ENCODE measurements around the gene TM9SF2.

The TM9SF2 gene

DNA sequence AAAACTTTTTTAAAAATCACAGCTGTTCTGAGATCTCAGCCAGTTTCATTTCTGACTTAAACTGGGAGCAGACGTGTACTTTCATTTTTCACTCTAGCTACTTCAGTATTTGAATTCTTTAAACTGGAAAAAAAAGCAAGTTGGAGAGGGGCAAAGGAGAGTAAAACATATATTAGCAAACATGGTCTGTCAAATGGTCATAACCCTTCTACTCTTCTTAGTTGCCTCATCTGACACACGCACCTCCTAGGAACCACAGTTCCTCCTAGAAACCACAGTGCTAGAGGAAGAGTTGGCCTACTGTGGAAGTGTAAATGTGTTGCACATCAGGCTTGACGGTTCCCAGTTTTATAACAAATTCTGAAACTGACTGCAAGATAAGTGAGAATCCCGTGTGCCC is 47.2 kb downstream of the TM9SF2 start:
- TF ChIP-seq, protein P1, sequence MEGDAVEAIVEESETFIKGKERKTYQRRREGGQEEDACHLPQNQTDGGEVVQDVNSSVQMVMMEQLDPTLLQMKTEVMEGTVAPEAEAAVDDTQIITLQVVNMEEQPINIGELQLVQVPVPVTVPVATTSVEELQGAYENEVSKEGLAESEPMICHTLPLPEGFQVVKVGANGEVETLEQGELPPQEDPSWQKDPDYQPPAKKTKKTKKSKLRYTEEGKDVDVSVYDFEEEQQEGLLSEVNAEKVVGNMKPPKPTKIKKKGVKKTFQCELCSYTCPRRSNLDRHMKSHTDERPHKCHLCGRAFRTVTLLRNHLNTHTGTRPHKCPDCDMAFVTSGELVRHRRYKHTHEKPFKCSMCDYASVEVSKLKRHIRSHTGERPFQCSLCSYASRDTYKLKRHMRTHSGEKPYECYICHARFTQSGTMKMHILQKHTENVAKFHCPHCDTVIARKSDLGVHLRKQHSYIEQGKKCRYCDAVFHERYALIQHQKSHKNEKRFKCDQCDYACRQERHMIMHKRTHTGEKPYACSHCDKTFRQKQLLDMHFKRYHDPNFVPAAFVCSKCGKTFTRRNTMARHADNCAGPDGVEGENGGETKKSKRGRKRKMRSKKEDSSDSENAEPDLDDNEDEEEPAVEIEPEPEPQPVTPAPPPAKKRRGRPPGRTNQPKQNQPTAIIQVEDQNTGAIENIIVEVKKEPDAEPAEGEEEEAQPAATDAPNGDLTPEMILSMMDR (IDR thresholded peaks at IDR 0.05; ENCODE audit: low read depth, low read length, missing control alignments) = no peak
- DNase-seq (ENCODE audit: low read depth) = peak; percentile 51
- H3K4me3 ChIP-seq (ENCODE audit: low read depth, low read length) = peak overlapping the region; percentile 34

- H3K4me3 ChIP-seq (ENCODE audit: low read depth, low read length) = no peak overlapping the region
- DNase-seq (ENCODE audit: low read depth) = no peak
- TF ChIP-seq, protein P1 (IDR thresholded peaks at IDR 0.05; ENCODE audit: low read depth, low read length, missing control alignments) = no peak
These were observed 51.8 kb downstream of the TM9SF2 start for GRCh38 chr13:99553033-99553432.

DNA sequence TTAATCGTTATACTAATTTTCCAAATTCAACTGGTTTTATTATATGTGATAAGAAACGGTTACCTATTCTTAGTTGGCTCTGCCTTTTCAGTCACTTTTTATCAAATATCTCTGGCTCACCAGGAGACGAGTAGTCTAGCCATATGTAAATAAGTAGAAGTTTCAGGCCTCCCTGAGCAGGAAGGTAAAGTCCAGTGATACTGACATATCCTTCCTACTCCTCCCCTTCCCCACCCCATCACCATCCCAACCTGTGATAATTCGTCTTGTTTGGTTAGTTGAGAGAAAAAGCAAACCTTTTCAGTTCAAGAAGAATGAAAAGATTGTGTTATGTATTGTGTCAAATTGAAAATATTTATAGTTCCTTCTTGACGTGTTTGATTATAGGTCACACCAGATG is 53.9 kb downstream of the TM9SF2 start:
- TF ChIP-seq, protein P1 (IDR thresholded peaks at IDR 0.05; ENCODE audit: low read depth, low read length, missing control alignments) = no peak
- DNase-seq (ENCODE audit: low read depth) = no peak
- H3K4me3 ChIP-seq (ENCODE audit: low read depth, low read length) = no peak overlapping the region

- TF ChIP-seq, protein P1 (IDR thresholded peaks at IDR 0.05; ENCODE audit: low read depth, low read length, missing control alignments) = no peak
- no peak overlapping the region for H3K4me3 ChIP-seq (ENCODE audit: low read depth, low read length)
- DNase-seq (ENCODE audit: low read depth) = no peak
These were observed 55.7 kb downstream of the TM9SF2 start for GRCh38 chr13:99556867-99557443.

DNA sequence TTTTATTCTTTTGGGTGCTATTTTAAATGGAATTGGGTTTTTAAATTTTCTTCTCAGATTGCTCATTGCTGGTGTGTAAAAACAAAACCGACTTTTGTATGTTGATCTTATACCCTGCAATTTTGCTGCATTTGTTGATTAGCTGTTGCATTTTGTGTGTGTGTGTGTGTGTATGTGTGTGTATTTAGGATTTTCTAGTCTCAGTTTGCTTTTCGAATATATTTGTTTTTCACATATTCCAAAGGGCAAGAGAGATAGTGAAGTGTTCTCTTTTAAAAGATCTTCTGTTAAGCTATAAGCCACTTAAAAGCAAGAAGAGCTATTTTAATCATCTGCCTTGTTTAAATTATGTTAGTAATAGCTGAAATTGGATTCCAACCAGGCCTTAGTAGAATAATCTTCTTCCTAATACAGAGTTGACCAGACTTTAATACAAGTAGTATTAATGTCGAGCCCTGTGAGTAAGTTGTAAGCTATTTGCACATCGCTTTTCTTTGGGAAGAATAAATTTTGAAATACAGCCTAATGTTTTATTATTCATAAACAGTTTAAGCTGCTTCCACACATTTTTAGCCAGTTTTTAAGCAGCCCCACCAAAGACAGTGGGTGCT is 57.4 kb downstream of the TM9SF2 start:
- H3K4me3 ChIP-seq (ENCODE audit: low read depth, low read length) = no peak overlapping the region
- no peak for DNase-seq (ENCODE audit: low read depth)
- TF ChIP-seq, protein P1 (IDR thresholded peaks at IDR 0.05; ENCODE audit: low read depth, low read length, missing control alignments) = no peak

- no peak for DNase-seq (ENCODE audit: low read depth)
- H3K4me3 ChIP-seq (ENCODE audit: low read depth, low read length) = no peak overlapping the region
- TF ChIP-seq, protein P1 (IDR thresholded peaks at IDR 0.05; ENCODE audit: low read depth, low read length, missing control alignments) = no peak
These were observed 58.3 kb downstream of the TM9SF2 start for GRCh38 chr13:99559560-99559959.

GRCh38 chr13:99563404-99563803 is 62.1 kb downstream of the TM9SF2 start:
- DNase-seq (ENCODE audit: low read depth) = no peak
- TF ChIP-seq, protein P1 (IDR thresholded peaks at IDR 0.05; ENCODE audit: low read depth, low read length, missing control alignments) = no peak

More at GRCh38 chr13:99563404-99563803, 62.1 kb downstream of the TM9SF2 start:
- no peak overlapping the region for H3K4me3 ChIP-seq (ENCODE audit: low read depth, low read length)
